Smooth muscle cell of the pulmonary artery (primary cell): ENCODE results near the gene ATG9A. TPM values are rescaled to one million over a fixed set of nuclear protein-coding genes. Genes with fewer than 3 reads are reported as not detected.

Source experiments
- total RNA-seq: library from RNA; depleted of rRNA; stranded (reverse); fragments of >200 nt; gene quantifications from 2 replicates; pipeline ENCODE4 v1.2.3, GENCODE V29; 2014

The ATG9A gene, protein sequence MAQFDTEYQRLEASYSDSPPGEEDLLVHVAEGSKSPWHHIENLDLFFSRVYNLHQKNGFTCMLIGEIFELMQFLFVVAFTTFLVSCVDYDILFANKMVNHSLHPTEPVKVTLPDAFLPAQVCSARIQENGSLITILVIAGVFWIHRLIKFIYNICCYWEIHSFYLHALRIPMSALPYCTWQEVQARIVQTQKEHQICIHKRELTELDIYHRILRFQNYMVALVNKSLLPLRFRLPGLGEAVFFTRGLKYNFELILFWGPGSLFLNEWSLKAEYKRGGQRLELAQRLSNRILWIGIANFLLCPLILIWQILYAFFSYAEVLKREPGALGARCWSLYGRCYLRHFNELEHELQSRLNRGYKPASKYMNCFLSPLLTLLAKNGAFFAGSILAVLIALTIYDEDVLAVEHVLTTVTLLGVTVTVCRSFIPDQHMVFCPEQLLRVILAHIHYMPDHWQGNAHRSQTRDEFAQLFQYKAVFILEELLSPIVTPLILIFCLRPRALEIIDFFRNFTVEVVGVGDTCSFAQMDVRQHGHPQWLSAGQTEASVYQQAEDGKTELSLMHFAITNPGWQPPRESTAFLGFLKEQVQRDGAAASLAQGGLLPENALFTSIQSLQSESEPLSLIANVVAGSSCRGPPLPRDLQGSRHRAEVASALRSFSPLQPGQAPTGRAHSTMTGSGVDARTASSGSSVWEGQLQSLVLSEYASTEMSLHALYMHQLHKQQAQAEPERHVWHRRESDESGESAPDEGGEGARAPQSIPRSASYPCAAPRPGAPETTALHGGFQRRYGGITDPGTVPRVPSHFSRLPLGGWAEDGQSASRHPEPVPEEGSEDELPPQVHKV
- total RNA-seq: 73.2 and 73.7 TPM in 2 replicates

DNA sequence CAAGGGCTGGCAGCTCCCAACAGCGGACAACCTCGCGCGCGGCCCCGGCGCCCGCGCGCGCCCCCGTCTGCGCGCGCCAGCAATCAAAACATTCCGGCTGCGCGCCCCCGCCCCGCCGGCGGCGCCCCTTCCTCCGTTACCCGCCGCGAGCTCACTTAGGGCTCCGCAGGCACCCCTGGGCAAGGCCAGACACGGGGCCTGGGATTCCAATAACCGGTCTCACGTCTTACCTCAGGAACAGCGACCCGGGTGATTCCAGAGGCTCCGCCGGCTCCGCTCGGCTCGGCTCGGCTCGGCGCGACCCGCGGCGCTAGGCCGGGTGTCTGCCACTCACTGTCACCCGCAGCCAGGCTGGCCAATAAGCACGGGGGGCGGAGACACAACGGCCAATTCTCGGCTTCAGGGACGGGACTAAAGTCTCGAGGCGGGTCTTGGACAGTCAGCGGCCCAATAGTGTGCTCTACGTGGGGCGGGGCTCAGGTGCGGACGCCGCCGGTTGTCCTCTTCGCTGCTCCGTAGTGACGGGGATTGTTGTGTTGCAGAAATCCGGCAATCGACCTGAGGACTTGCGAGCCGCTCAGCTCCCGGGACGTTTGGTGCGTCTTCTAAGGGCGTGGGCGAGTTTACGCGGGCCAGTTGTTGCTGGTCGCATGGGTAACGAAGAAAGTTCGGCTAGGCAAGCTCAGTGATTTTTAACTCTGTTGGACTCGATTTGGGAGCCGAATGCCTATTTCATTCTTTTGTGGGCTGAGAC is at the start of gene ATG9A, which contains the start of gene ANKZF1:
ATG9A (minus strand) TSS at position 332 of the 754 bp plus-strand sequence. CDS start 1,612 bp downstream, outside the sequence.
ANKZF1 (plus strand) TSS at position 502 of the 754 bp plus-strand sequence. CDS start 452 bp downstream, outside the sequence.

DNA sequence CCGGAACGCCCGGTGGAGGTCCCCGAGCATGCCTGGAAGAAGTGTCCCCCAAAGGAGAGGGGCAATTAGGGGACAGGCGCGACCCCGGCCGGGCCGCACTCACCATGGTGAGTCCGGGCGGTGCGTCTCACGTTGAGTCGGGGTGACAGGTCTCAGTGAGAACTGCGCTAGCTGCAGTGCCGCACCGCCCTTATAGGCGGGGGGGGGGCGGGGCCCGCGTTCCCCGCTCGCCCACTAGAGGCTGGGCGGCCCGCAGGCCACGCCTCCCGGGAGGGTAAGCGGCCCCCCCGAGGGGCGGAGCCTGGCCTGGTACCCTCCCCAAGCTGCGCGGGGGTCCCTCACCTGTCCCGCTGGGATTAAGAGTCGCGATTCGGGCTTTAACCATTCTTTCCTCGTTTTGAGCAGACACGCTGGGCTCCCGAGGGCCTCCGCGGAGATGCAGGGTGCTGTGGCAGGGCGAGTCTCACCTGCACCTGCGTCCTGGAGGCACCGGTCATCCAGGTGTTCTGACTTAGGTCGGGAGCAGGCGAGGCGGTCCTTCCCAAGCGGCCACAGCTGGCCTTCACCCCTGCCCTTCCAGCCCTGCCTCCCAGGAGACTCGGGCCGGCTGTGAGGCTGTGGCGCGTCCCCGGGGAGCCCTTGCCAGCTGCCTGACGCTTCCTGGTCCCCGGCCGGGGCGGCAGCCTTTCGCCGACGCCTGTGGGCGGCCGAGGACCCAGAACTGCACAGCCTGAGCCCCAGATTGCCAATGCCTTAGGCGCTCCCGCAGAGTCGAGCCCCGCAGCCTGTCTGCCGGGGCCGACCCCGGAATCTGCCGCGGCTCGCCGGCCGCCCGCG is 24.5 kb upstream of the ATG9A start, which contains the start of gene TUBA4A:
TUBA4A (minus strand) TSS at position 166 of the 837 bp plus-strand sequence; CDS start at position 106, 60 bp downstream.

DNA sequence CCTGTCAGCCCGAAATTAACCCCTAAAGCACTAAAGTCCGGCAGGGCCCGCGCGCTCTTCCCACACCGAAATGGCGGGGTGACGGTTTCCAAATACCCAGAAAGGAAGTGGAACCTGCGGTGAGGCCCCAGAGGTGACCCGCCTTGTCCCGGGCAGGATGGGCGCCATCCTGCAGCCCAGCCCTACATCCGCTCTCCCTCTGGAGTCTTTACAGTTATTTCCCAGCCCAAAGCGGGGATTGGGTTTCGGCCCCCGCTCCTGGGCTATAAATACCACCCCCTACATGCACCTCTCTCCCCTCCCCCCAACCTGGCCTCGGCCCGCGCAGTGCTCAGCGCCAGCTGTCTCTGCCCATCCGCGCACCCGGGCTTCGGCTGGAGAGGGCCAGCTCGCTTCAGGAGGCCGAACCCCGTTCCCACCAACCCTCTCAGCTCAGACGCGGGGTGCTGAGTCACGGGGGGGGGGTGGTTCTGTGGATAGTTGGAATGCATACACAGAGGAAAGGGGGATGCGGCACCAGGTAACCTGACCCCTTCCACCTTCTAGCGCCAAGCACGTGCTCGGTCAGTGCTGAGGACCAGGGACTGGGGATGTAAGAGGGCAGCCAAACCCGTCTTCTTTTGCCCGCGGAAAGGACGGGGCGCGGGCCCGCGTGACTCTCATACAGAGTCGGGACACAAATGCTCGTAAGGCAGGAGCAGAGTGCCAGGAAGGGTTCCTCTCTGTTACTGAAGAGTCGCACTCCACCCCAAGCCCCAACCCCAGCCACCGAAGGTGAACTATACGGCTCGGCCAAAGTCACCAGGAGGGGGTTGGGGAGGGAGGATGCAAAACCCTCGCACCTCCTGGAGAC is 23.7 kb upstream of the ATG9A start, which contains the start of gene TUBA4B:
TUBA4B (plus strand) TSS at position 344 of the 853 bp plus-strand sequence; CDS start at position 509, 165 bp downstream.

DNA sequence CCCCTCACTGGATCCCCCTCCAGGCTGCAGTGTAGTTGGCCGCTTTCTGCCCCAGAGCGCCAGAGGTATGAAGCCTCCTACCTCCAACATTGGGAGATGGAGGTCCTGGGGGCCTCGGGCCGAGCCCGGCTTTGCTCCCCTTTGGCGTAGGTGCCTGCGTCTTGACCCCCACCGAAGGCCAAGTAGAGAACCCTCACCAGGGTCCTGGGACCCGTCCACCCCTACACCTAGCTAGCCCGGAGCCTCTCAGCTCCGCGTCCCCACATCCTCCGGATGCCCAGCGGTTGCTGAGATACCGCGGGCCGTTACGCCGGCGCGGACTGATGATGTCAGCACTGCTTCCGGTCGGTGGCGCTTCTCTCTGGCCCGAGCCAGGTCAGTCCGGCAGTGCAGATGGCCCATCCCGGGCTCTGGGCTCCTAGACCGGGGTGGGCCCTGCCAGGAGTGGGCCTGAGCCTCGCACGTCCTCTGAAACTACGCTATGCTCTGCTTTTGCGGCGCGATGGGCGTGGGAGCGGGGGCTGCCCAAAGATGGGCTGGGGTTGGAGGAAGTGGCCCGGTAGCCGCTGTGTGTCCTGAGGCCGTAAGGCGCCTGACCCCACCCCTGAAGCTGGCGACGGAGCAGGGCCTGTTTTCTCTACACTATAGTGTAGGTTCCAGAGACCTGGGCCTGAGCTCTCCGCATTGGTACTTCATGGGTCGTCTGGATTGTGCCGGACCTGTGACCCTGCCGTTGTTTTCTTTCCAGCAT is 15.9 kb upstream of the ATG9A start, which contains the start of the genes GLB1L and STK16:
GLB1L (minus strand) TSS at position 297 of the 751 bp plus-strand sequence. CDS start 1,871 bp downstream, outside the sequence.
STK16 (plus strand) TSS at position 332 of the 751 bp plus-strand sequence. CDS start 521 bp downstream, outside the sequence.

DNA sequence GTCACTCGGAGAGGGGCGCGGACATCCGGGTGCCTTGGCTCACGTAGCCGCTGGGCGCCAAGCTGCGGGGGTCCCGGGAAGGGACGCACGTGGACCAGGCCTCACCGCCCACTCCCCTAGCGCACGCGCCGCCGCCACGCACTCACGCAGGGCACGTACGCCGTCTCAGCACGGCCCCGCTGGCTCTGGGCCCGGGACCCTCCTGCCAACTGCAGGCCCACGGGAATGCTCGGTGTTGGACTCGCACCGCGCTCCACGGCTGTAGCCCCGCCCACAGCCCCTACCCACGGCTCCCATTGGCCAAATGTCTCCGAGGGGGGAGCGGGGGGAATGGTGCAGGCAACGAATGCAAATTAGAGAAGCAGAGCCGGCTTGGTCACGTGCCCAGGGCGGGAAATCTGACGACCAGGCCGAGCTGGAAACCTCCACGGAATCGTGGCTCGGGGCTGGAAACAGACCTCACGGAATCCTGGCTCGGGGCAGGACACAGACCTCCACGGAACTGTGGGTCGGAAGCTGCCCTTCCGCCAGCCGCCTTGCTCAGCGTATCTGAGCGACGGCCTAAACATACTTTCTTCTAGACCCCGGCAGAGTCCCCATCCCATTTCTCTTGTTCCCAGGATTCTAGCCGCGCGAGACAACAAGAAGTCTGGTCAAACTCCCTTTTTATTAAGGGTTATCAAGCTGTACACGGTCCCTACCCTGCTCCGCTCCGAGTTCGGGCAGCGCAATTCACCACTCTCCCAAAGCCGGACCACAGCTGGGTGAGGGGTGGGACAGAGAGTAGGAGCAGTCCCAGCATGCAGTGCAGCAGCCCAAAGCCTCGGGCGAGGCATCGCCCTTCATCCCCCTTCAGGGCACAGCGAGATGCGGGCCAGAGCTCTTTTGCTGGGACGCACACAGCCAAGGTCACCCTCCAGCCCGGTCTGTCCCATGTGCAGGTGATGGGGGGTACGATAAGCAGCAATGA is 10.4 kb downstream of the ATG9A start, which contains the start of gene ABCB6:
ABCB6 (minus strand) TSS at position 227 of the 970 bp plus-strand sequence. CDS start 285 bp downstream, outside the sequence.

DNA sequence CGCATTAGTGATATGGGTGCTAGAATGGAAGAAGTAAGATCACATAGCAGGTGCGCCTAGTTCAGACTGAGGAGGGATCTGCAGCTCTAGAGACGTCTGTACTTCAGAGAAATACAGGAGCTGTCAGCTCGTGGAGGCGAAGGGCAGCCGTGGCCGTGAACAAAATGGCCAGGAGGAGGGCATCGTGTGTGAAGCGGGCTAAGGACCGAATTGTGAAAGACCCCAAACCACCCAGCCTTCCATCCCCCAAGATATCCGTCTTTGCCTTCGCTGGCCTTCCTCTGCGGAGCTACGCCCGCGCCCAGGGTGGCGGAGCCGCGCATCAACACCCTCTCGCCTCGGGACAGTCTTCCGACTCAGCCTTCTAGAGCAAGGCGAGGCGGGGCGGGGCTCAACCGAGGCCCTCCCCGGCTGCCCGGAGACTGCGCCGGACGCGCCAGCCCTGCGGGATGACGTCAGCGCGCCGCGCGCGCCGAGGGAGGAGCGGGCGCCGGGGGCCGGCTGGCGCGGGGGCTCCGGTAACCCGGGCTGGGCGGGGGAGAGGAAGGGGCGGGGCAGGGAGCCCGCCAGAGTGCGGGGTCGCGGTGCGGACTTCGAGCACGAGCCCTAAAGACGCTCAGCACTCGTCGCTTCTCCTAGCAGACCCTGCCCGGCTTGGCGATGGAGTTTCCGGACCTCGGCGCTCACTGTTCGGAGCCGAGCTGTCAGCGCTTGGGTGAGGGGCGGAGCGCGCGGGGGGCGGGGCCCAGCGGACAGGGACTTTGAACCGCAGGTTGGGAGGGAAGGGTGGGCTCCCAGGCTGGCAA is 22.9 kb downstream of the ATG9A start, which contains the start of gene ZFAND2B:
ZFAND2B (plus strand) TSS at position 455 of the 806 bp plus-strand sequence; CDS start at position 661, 206 bp downstream.

DNA sequence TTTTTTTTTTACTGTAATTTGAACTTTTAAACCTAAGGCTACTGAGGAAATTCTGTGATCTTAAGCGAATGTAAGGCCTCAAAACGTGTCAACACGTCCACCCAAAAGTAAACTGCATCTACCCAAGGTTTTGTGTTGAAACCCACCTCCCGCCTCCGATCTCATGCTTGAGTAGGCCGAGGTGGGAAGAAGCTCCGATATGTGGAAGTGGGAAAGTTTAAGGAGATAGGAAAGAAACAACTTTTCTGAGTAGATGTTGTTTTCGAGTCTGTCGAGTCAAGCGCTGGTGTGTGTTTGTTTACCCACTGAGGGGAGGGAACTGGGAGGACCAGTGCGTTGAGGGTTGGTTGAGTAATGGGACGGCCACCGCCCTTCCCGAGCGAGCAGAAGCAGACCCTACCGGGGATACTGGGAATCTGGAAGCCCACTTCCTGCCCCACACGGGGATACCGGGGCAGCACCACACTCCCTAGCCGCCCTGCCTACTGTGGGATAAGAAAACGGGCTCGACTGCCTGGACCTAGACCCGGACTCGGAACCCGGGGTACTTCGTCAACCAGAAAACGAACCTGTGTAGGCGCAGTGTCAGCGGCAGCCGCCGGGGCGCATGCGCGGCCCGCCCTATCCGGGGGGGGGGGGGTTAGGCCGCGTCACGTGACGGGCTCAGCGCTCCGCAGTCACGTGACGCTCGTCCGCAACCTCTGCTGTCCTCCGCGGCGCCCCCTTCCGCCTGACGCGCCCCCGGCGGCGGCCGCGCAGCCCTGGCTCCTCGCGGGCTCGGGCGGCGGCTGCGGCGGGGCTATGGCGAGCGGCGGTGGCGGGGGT is 51.7 kb downstream of the ATG9A start, which contains the start of gene RETREG2:
RETREG2 (plus strand) TSS at position 724 of the 825 bp plus-strand sequence; CDS start at position 802, 78 bp downstream.

DNA sequence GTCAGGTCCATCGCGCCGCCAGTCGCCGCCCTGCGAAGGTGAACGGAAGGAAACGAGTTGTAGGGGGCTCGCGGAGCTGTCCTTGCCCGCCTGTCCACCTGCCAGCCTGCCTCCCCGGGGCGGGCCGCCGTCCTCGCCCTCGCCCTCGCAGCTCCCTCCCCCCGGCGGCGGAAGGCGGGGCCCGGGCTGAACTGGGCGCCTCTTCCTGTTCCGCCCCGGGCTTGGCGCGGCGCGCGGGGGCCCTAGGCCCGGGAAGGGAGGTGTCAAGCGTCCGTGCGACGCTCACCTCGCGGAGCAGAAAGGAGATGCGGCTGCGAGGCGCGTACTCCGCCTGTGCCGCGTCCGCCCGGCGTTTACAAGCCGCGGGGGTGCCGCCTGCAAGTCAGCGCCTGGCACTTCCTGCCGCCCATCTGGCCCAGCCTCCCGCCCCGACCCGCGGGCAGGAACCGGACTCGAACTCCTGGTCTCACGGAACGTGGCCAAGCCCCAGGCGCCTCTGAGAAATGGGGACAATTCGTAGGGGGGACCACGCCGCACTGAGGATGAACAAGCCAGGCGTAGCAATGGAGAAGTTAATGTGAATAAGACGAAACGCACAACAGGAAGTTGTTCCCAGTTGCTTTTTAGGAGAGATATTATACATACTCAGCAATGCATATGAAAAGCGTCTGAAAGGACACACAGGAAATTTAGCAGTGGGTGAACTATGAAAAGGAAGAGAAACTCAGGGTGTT is 52.5 kb downstream of the ATG9A start, which contains the start of gene CNPPD1:
CNPPD1 (minus strand) TSS at position 108 of the 734 bp plus-strand sequence; CDS start at position 11, 97 bp downstream.

DNA sequence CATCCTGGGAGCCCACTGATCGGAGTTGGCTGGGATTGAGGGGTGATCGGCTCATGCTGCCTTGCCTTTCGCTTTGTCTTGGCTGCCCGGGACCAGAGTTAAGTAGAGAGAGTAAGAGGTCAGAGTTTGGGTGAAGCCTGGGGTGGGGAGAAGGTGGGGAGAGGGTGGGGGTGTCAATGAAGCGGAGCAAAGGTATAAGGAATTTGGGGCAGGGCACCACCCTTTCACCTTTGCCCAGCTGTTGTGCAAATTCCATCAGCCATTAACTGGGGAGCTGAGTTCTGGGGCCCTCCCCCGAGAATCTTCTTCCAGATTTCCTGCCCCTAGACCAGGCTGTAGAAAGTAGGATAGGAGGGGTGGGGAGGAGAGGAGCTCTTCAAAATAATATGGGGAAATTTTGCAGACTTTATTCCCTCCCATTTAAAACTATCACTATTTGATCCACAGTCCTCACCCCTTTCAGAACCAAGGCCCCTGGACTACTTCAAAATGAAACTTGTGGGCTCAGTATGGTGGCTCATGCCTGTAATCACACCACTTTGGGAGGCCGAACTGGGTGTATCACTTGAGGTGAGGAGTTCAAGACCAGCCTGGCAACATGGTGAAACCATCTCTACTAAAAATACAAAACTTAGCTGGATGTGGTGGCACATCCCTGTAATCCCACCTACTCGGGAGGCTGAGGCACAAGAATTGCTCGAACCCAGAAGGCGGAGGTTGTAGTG is 59.3 kb downstream of the ATG9A start, which contains the start of gene SLC23A3:
SLC23A3 (minus strand) TSS at position 100 of the 725 bp plus-strand sequence; CDS start at position 55, 45 bp downstream.

Other genes with a start within 250 kb of the ATG9A start
- not detected in 2 replicates for gene FEV, start 244.5 kb downstream of the ATG9A start, total RNA-seq
- not detected in 2 replicates for gene CRYBA2, start 236.2 kb downstream of the ATG9A start, total RNA-seq
- gene CFAP65, start 188.1 kb downstream of the ATG9A start, total RNA-seq: 0.03 TPM in 1 of 2 replicates, not detected in the other
- gene IHH, start 168.7 kb downstream of the ATG9A start, total RNA-seq: not detected in 2 replicates
- gene NHEJ1, start 68.8 kb downstream of the ATG9A start, total RNA-seq: 18.5 and 22.0 TPM in 2 replicates
- 2.9 and 8.1 TPM in 2 replicates for gene SLC23A3, start 59.6 kb downstream of the ATG9A start, total RNA-seq
- gene CNPPD1, start 52.7 kb downstream of the ATG9A start, total RNA-seq: 31.5 and 43.7 TPM in 2 replicates
- gene RETREG2, start 51.4 kb downstream of the ATG9A start, total RNA-seq: 75.5 and 88.8 TPM in 2 replicates
- gene ZFAND2B, start 22.9 kb downstream of the ATG9A start, total RNA-seq: 18.1 and 26.0 TPM in 2 replicates
- gene ABCB6, start 10.7 kb downstream of the ATG9A start, total RNA-seq: 69.9 and 77.9 TPM in 2 replicates
- gene ANKZF1, start 170 bp upstream of the ATG9A start, total RNA-seq: 41.4 and 52.1 TPM in 2 replicates
- 12.1 and 14.9 TPM in 2 replicates for gene GLB1L, start 15.8 kb upstream of the ATG9A start, total RNA-seq
- 31.2 and 31.4 TPM in 2 replicates for gene STK16, start 15.8 kb upstream of the ATG9A start, total RNA-seq
- gene TUBA4B, start 23.6 kb upstream of the ATG9A start, total RNA-seq: not detected in 2 replicates
- gene TUBA4A, start 24.3 kb upstream of the ATG9A start, total RNA-seq: 17.9 and 19.6 TPM in 2 replicates
- gene DNAJB2, start 49.7 kb upstream of the ATG9A start, total RNA-seq: 74.7 and 78.8 TPM in 2 replicates
- gene PTPRN, start 79.8 kb upstream of the ATG9A start, total RNA-seq: 23.5 and 45.4 TPM in 2 replicates
- not detected in 2 replicates for gene RESP18, start 103.1 kb upstream of the ATG9A start, total RNA-seq
- 68.5 and 91.9 TPM in 2 replicates for gene DNPEP, start 158.3 kb upstream of the ATG9A start, total RNA-seq
- 1.1 and 3.0 TPM in 2 replicates for gene DES, start 188.7 kb upstream of the ATG9A start, total RNA-seq
- 45.7 and 87.2 TPM in 2 replicates for gene SPEG, start 205.2 kb upstream of the ATG9A start, total RNA-seq